Keratinocyte (primary cell): ENCODE measurements around the gene MED12L. TPM values are rescaled to one million over a fixed set of nuclear protein-coding genes. Genes with fewer than 3 reads are reported as not detected.
"Not testable (repeated sequence)": the region's sequence is repeated elsewhere in the genome, so short reads cannot be mapped to it uniquely, and the experiment has no call there.

Source experiments
- DNase-seq: peaks from one replicate; pipeline ENCODE4 v3.0.0-alpha.2; 2011; ENCODE audit warnings: low read depth, missing footprints, low spot score
- FAIRE-seq: peaks from 2 replicates; lab custom pipeline; 2011; peaks lifted over from hg19 to GRCh38; lab: Jason Lieb, UNC
- H2AFZ ChIP-seq: 2 replicates; pipeline ENCODE4 v1.6.0; 2012; ENCODE audit warnings: low read length, control low read depth, inconsistent platforms; ENCODE audit not compliant: control insufficient read depth
- H3K27ac ChIP-seq: 2 replicates; pipeline ENCODE4 v1.5.1; 2011; ENCODE audit warnings: low read length; ENCODE audit not compliant: control insufficient read depth, insufficient read depth
- H3K27me3 ChIP-seq: 3 replicates; pipeline ENCODE4 v1.6.0; 2011; ENCODE audit warnings: low read length; ENCODE audit not compliant: control insufficient read depth, insufficient read depth; ENCODE audit errors: extremely low read depth
- H3K36me3 ChIP-seq, 2 experiments: 2 replicates in 1 of 2; 3 replicates in 1 of 2; pipeline ENCODE4 v1.5.1; 2011; ENCODE audit warnings: low read length in 2 of 2, mild to moderate bottlenecking in 1 of 2; ENCODE audit not compliant: control insufficient read depth in 2 of 2, insufficient read depth in 2 of 2; ENCODE audit errors: extremely low read depth in 1 of 2
- H3K4me1 ChIP-seq: 3 replicates; pipeline ENCODE4 v1.5.1; 2011; ENCODE audit warnings: low read length; ENCODE audit not compliant: control insufficient read depth, insufficient read depth; ENCODE audit errors: extremely low read depth
- H3K4me2 ChIP-seq: 3 replicates; pipeline ENCODE4 v1.6.0; 2011; ENCODE audit warnings: low read depth, low read length; ENCODE audit not compliant: control insufficient read depth, insufficient read depth; ENCODE audit errors: extremely low read depth
- H3K4me3 ChIP-seq, 3 experiments: fragments of 200-600 bp in 1 of 3; sonication (generic) in 1 of 3; 2 replicates in 2 of 3; 3 replicates in 1 of 3; pipeline ENCODE4 v1.5.1; 2011 to 2016; ENCODE audit warnings: low read length in 3 of 3, mild to moderate bottlenecking in 3 of 3, control low read depth in 2 of 3, inconsistent platforms in 1 of 3, low read depth in 1 of 3, mixed read lengths in 1 of 3, mixed run types in 1 of 3, moderate library complexity in 1 of 3; ENCODE audit not compliant: control insufficient read depth in 2 of 3, insufficient read depth in 2 of 3; ENCODE audit errors: extremely low read depth in 1 of 3
- H3K79me2 ChIP-seq: 2 replicates; pipeline ENCODE4 v1.6.0; 2012; ENCODE audit warnings: low read length; ENCODE audit not compliant: control insufficient read depth, insufficient read depth
- H3K9ac ChIP-seq: 3 replicates; pipeline ENCODE4 v1.6.0; 2011; ENCODE audit warnings: low read length; ENCODE audit not compliant: control insufficient read depth, insufficient read depth; ENCODE audit errors: extremely low read depth
- H3K9me1 ChIP-seq: 3 replicates; pipeline ENCODE4 v1.6.0; 2011; ENCODE audit warnings: low read length; ENCODE audit not compliant: control insufficient read depth, insufficient read depth; ENCODE audit errors: extremely low read depth
- H3K9me3 ChIP-seq: 2 replicates; pipeline ENCODE4 v1.5.1; 2012; ENCODE audit warnings: low read depth, low read length; ENCODE audit not compliant: control insufficient read depth
- H4K20me1 ChIP-seq: 3 replicates; pipeline ENCODE4 v1.6.0; 2011; ENCODE audit warnings: low read length; ENCODE audit not compliant: control insufficient read depth, insufficient read depth; ENCODE audit errors: extremely low read depth
- CTCF ChIP-seq, 3 experiments: IDR thresholded peaks in 1 of 3; conservative IDR thresholded peaks in 1 of 3; optimal IDR thresholded peaks in 1 of 3; 2 replicates in 2 of 3; 3 replicates in 1 of 3; pipeline versions ENCODE3 to v1.5.1; 2011; ENCODE audit warnings: low read length in 3 of 3, mild to moderate bottlenecking in 3 of 3, moderate library complexity in 2 of 3, control low read depth in 1 of 3, inconsistent platforms in 1 of 3; ENCODE audit not compliant: insufficient read depth in 2 of 3; ENCODE audit errors: extremely low read depth in 1 of 3
- EZH2 ChIP-seq: IDR thresholded peaks from one replicate; pipeline ENCODE4 v1.6.1; 2012; ENCODE audit warnings: inconsistent platforms, mild to moderate bottlenecking, low read length, moderate library complexity
- dilution Hi-C: fragments of 300-500 bp; cut with MboI; formaldehyde crosslinking; loops from one replicate; pipeline ENCODE4 v1.7.0; 2020; ENCODE audit warnings: low sequenced_read_pairs; ENCODE audit not compliant: extremely low pct_ligation_motif_present
- polyA plus RNA-seq, 5 experiments: library from polyadenylated mRNA; depleted of rRNA in 3 of 5; stranded (reverse) in 3 of 5; stranded (forward) in 1 of 5; unstranded in 1 of 5; fragments of >200 nt; gene quantifications; 1 replicate in 1 of 5; 2 replicates in 3 of 5; 3 replicates in 1 of 5; pipeline versions ENCODE4 v1.2.1 to v1.2.3, GENCODE V29; 2011 to 2012; ENCODE audit warnings: missing spikeins in 2 of 5, low read depth in 1 of 5, low replicate concordance in 1 of 5

Gene MED12L
- polyA plus RNA-seq, 1 donor (not counting 4 experiments of a cell fraction or from before 2014, with no cell fraction given): 0.04 TPM

GRCh38 chr3:151228666-151229040 lies 143.2 kb downstream of the MED12L start:
- dilution Hi-C loops: no loop called here
- TF ChIP-seq CTCF (optimal IDR thresholded peaks at IDR 0.05 in 1 of 3, IDR thresholded peaks at IDR 0.05 in 1 of 3, conservative IDR thresholded peaks at IDR 0.05 in 1 of 3; ENCODE audit: extremely low read depth in 1 of 3, insufficient read depth in 2 of 3, low read length in 3 of 3) (no peak), EZH2 (no peak)
- H2AFZ ChIP-seq: peak overlapping the region; percentile 85
- no peaks in the 10 kb centered on the region for H3K79me2 ChIP-seq
- H3K9me1 ChIP-seq: no peaks in the 10 kb centered on the region
- H3K9ac ChIP-seq: no peak overlapping the region
- H4K20me1 ChIP-seq: no peaks in the 10 kb centered on the region
- peak overlapping the region; percentile 67 for H3K4me2 ChIP-seq
- FAIRE-seq (peak; percentile 43), DNase-seq (no peak)
- peaks cover 31% of the 10 kb centered on the region for H3K4me1 ChIP-seq
- peak overlapping the region; percentile 59 for H3K27ac ChIP-seq
- H3K36me3 ChIP-seq: no peaks in the 10 kb centered on the region
- H3K9me3 ChIP-seq: no peaks in the 10 kb centered on the region
- H3K27me3 ChIP-seq: no peaks in the 10 kb centered on the region
- no peak overlapping the region for H3K4me3 ChIP-seq

GRCh38 chr3:151230646-151231045 lies 145.2 kb downstream of the MED12L start:
- Histone ChIP-seq H3K4me2 (no peak overlapping the region), H3K4me3 (no peak overlapping the region), H3K36me3 (no peaks in the 10 kb centered on the region), H4K20me1 (no peaks in the 10 kb centered on the region), H3K79me2 (no peaks in the 10 kb centered on the region), H3K27me3 (no peaks in the 10 kb centered on the region), H3K9me3 (no peaks in the 10 kb centered on the region), H3K27ac (no peak overlapping the region), H3K4me1 (peaks cover 31% of the 10 kb centered on the region), H3K9ac (no peak overlapping the region), H3K9me1 (no peaks in the 10 kb centered on the region), H2AFZ (no peak overlapping the region)
- DNase-seq: no peak
- no peak for FAIRE-seq
- TF ChIP-seq EZH2: no peak
- no peak for TF ChIP-seq CTCF (optimal IDR thresholded peaks at IDR 0.05 in 1 of 3, IDR thresholded peaks at IDR 0.05 in 1 of 3, conservative IDR thresholded peaks at IDR 0.05 in 1 of 3; ENCODE audit: extremely low read depth in 1 of 3, insufficient read depth in 2 of 3, low read length in 3 of 3)
- dilution Hi-C loops: no loop called here

- not testable (repeated sequence) for DNase-seq
Measured at GRCh38 chr3:151232403-151232802, 146.9 kb downstream of the MED12L start.

More at GRCh38 chr3:151232403-151232802, 146.9 kb downstream of the MED12L start:
- H3K79me2 ChIP-seq, H3K4me2 ChIP-seq, H3K36me3 ChIP-seq, H3K4me3 ChIP-seq, FAIRE-seq, H3K9me1 ChIP-seq, H4K20me1 ChIP-seq, dilution Hi-C loops, H3K9me3 ChIP-seq, H2AFZ ChIP-seq, H3K9ac ChIP-seq, H3K27ac ChIP-seq, H3K27me3 ChIP-seq: not testable (repeated sequence)
- H3K4me1 ChIP-seq: peaks cover 17% of the 10 kb centered on the region
